Muscle of arm (tissue), 12 donors: ENCODE results near the gene ASPHD2. TPM values are rescaled to one million over a fixed set of nuclear protein-coding genes. Genes with fewer than 3 reads are reported as not detected.

Experiments used
- polyA plus RNA-seq, 12 donors: library from polyadenylated mRNA; unstranded; fragments of 120-200 nt; gene quantifications; one replicate each; pipeline ENCODE4 v1.2.1, GENCODE V29; 2013; ENCODE audit not compliant: insufficient read length in 12 of 12

Gene ASPHD2
- polyA plus RNA-seq, 12 donors = 0.56 to 3.1 (median 1.4) TPM; not detected in 1

Other genes starting within 250 kb of the ASPHD2 start
- 10 to 100 TPM in 11 of 12 donors, not detected in 1; 12.8 to 41.2 (median 18.6) TPM for gene HPS4, start 54.5 kb downstream of the ASPHD2 start, polyA plus RNA-seq
- 10 to 100 TPM in 11 of 12 donors, not detected in 1; 21.0 to 34.1 (median 27.8) TPM for gene SRRD, start 54.6 kb downstream of the ASPHD2 start, polyA plus RNA-seq
- gene TFIP11, start 83.2 kb downstream of the ASPHD2 start, polyA plus RNA-seq = 10 to 100 TPM in 11 of 12 donors, not detected in 1; 18.2 to 29.5 (median 23.8) TPM
- gene TPST2, start 160.9 kb downstream of the ASPHD2 start, polyA plus RNA-seq = 10 to 100 TPM in 3 of 12 donors, 1 to 10 TPM in 8, not detected in 1; 5.0 to 31.4 (median 7.0) TPM
- gene CRYBB1, start 188.8 kb downstream of the ASPHD2 start, polyA plus RNA-seq = 1 to 10 TPM in 8 of 12 donors, under 1 TPM in 2, not detected in 2; 0.71 to 2.2 (median 1.1) TPM
- not detected for gene CRYBA4, start 192.7 kb downstream of the ASPHD2 start, polyA plus RNA-seq
- gene MIAT, start 228.3 kb downstream of the ASPHD2 start, polyA plus RNA-seq = 1 to 10 TPM in 5 of 12 donors, under 1 TPM in 6, not detected in 1; 0.08 to 7.3 (median 0.86) TPM